Endodermal cell (in vitro differentiated cells): ENCODE results near the gene SPACA9. TPM values are rescaled to one million over a fixed set of nuclear protein-coding genes. Genes with fewer than 3 reads are reported as not detected.

Source experiments
- DNase-seq: peaks from one replicate; pipeline ENCODE4 v3.0.0-alpha.2; 2017
- H3K27ac ChIP-seq: 2 replicates; pipeline ENCODE4 v1.5.1; 2013; ENCODE audit warnings: mild to moderate bottlenecking, low read depth, low read length, moderate library complexity
- H3K27me3 ChIP-seq: 2 replicates; pipeline ENCODE4 v1.6.1; 2013; ENCODE audit warnings: mild to moderate bottlenecking, low read length, moderate library complexity; ENCODE audit not compliant: insufficient read depth, control insufficient read depth, poor library complexity, severe bottlenecking
- H3K36me3 ChIP-seq: 2 replicates; pipeline ENCODE4 v1.7.0; 2013; ENCODE audit warnings: mild to moderate bottlenecking, low read length, moderate library complexity; ENCODE audit not compliant: control insufficient read depth, insufficient read depth
- H3K4me1 ChIP-seq: one replicate; pipeline ENCODE4 v1.7.0; 2013; ENCODE audit warnings: low read length; ENCODE audit not compliant: control insufficient read depth, insufficient read depth
- H3K4me3 ChIP-seq: 2 replicates; pipeline ENCODE4 v1.5.1; 2013; ENCODE audit warnings: mild to moderate bottlenecking, low read length, moderate library complexity
- H3K9ac ChIP-seq: 2 replicates; pipeline ENCODE4 v1.6.1; 2013; ENCODE audit warnings: mild to moderate bottlenecking, low read length, moderate library complexity; ENCODE audit not compliant: poor library complexity, severe bottlenecking; ENCODE audit errors: extremely low read depth
- H3K9me3 ChIP-seq: 2 replicates; pipeline ENCODE4 v1.6.1; 2013; ENCODE audit warnings: mild to moderate bottlenecking, low read length, moderate library complexity; ENCODE audit not compliant: control insufficient read depth
- H3K27ac Mint-ChIP-seq: 2 replicates; pipeline ENCODE4 v1.8.0; 2020; ENCODE audit warnings: mixed read lengths
- H3K27me3 Mint-ChIP-seq: 2 replicates; pipeline ENCODE4 v1.8.0; 2021; ENCODE audit warnings: mild to moderate bottlenecking, mixed read lengths; ENCODE audit not compliant: insufficient read depth
- H3K36me3 Mint-ChIP-seq: 2 replicates; pipeline ENCODE4 v1.8.0; 2020; ENCODE audit warnings: low read depth, mixed read lengths
- H3K4me1 Mint-ChIP-seq: 2 replicates; pipeline ENCODE4 v1.8.0; 2020; ENCODE audit warnings: mixed read lengths
- H3K4me3 Mint-ChIP-seq: 2 replicates; pipeline ENCODE4 v1.8.0; 2020; ENCODE audit warnings: mild to moderate bottlenecking, moderate library complexity, mixed read lengths
- H3K9me3 Mint-ChIP-seq: 2 replicates; pipeline ENCODE4 v1.8.0; 2020; ENCODE audit warnings: mild to moderate bottlenecking, mixed read lengths
- WGBS, 2 experiments: methylation state at CpG; one replicate each; pipeline versions ENCODE4 v1.1.5 to v1.1.7; 2013; ENCODE audit warnings: missing lambda C conversion rate in 2 of 2, mixed read lengths in 1 of 2; ENCODE audit not compliant: insufficient coverage in 1 of 2, insufficient read length in 1 of 2; 5-methylcytosine and 5-hydroxymethylcytosine counted together
- total RNA-seq, 2 donors: library from RNA; stranded (reverse); fragmentation: NEBNext Ultra II Directional in 1 of 2; extraction: Animal tissue kit (Norgen Biotek cat#: 25700) in 1 of 2; gene quantifications; 2 replicates in 1 of 2; 3 replicates in 1 of 2; pipeline ENCODE4 v1.2.1, GENCODE V29; 2021
- TF ChIP-seq, protein P1 (sequence below): fragments of 200-600 bp; sonication (generic); conservative IDR thresholded peaks from 2 replicates; pipeline ENCODE4 v1.5.0; 2021; ENCODE audit warnings: antibody characterized with exemption, mild to moderate bottlenecking

The SPACA9 gene
- total RNA-seq, 2 donors from 2014 or later, result 3.1 to 3.4 TPM

DNA sequence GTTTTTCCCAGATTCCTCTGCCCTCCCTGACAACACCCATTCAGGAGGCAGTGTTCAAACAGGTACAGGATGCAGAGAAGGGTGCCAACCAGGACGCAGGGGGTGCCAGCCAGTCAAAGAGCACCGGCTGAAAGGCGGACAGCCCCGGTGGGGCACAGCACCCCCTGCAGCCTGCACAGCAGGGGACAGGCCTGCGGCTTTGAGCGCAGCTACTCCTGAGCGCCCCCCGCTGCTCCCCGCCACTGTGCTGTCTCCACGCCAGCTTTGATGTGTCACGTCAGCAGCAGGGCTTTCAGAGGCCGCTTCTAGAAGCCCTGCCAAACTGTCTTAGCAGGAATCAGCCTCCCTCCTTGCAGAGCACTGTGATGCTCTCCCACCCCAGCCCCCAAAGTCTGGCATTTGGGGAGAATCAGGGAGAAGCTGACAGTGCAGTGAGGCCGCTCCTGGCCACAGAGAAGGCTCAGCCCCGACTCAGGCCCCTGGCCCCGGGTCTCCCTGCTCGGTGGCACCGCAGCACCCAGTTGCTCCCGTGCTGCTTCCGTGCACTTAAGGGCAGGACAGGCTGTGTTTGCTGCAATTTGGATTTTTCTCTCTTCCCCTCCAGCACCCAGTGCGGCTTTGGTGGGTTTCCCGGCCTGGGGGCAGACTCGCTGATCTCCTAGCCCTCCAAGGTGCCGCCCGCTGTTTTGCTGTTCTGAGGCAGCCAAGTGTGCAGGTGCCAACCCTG is 20.9 kb upstream of the SPACA9 start:
- DNase-seq, result peak; percentile 69
- H3K9me3 ChIP-seq, result no peaks in the 10 kb centered on the region
- peaks cover 7% of the 10 kb centered on the region for H3K27me3 Mint-ChIP-seq
- H3K4me1 Mint-ChIP-seq, result peaks cover 2% of the 10 kb centered on the region
- 75 to 83% methylated on average over 13 to 24 of the region's 24 CpGs for WGBS, 2 experiments
- H3K36me3 Mint-ChIP-seq, result no peaks in the 10 kb centered on the region
- no peaks in the 10 kb centered on the region for H3K4me1 ChIP-seq
- no peak overlapping the region for H3K27ac ChIP-seq
- H3K4me3 Mint-ChIP-seq, result no peak overlapping the region
- H3K36me3 ChIP-seq, result no peaks in the 10 kb centered on the region
- H3K27me3 ChIP-seq, result no peaks in the 10 kb centered on the region
- no peak overlapping the region for H3K27ac Mint-ChIP-seq
- no peaks in the 10 kb centered on the region for H3K9me3 Mint-ChIP-seq
- no peak overlapping the region for H3K4me3 ChIP-seq
- TF ChIP-seq, protein P1, sequence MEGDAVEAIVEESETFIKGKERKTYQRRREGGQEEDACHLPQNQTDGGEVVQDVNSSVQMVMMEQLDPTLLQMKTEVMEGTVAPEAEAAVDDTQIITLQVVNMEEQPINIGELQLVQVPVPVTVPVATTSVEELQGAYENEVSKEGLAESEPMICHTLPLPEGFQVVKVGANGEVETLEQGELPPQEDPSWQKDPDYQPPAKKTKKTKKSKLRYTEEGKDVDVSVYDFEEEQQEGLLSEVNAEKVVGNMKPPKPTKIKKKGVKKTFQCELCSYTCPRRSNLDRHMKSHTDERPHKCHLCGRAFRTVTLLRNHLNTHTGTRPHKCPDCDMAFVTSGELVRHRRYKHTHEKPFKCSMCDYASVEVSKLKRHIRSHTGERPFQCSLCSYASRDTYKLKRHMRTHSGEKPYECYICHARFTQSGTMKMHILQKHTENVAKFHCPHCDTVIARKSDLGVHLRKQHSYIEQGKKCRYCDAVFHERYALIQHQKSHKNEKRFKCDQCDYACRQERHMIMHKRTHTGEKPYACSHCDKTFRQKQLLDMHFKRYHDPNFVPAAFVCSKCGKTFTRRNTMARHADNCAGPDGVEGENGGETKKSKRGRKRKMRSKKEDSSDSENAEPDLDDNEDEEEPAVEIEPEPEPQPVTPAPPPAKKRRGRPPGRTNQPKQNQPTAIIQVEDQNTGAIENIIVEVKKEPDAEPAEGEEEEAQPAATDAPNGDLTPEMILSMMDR, result peak; percentile 17
- no peak overlapping the region for H3K9ac ChIP-seq

DNA sequence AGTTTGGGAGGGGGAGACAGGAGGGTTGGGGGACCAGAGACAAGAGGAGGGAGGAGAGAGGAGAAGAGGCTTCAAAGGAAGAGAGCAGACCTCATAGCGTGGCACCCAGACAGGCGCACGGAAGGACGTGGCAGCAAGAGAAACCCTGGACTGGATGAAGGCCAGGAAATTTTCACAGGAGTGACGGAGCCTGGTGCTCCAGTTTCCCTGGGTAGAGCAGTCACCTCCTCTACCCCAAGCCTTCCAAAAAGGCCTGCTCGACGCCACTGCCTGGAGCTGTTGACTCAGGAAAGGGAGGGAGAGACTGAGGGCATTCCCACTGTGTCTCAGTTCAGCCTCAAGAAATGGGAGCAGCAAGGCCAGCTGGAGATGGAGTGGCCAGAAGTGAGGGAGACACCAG is 19.9 kb upstream of the SPACA9 start:
- no peaks in the 10 kb centered on the region for H3K9me3 Mint-ChIP-seq
- peaks cover 2% of the 10 kb centered on the region for H3K4me1 Mint-ChIP-seq
- no peak for DNase-seq
- H3K27ac Mint-ChIP-seq, result no peak overlapping the region
- Histone ChIP-seq H3K9ac (no peak overlapping the region), H3K4me3 (no peak overlapping the region), H3K36me3 (no peaks in the 10 kb centered on the region), H3K9me3 (no peaks in the 10 kb centered on the region), H3K27me3 (no peaks in the 10 kb centered on the region), H3K27ac (no peak overlapping the region), H3K4me1 (no peaks in the 10 kb centered on the region)
- TF ChIP-seq, protein P1, result no peak
- H3K36me3 Mint-ChIP-seq, result no peaks in the 10 kb centered on the region
- H3K4me3 Mint-ChIP-seq, result no peak overlapping the region
- WGBS, 2 experiments, result 90 to 97% methylated on average over 5 to 7 of the region's 7 CpGs
- peaks cover 7% of the 10 kb centered on the region for H3K27me3 Mint-ChIP-seq

DNA sequence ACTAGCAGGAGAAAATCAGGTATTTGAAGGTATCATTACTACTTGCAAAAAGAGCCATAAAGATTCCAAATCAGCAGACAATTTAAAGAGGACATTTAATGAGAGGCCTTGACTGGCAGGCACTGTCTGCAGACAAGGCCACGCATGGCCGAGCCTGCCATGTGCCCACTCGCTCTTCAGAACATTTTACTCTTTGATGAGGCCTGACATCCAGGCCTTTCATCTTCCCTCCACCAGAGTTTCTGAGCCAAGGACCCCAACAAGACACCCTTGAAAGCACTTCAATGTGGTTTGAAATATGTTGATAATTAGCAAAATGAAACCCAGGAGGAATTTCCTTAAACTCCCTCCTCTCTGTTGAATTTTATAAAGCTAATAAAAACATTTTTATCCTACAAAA is 17.0 kb upstream of the SPACA9 start:
- no peaks in the 10 kb centered on the region for H3K36me3 ChIP-seq
- H3K9me3 ChIP-seq, result no peaks in the 10 kb centered on the region
- WGBS, 2 experiments, result 94% methylated on average over 3 of the region's 3 CpGs; no CpG with 5 or more reads in 1 of the 2 experiments
- no peak overlapping the region for H3K9ac ChIP-seq
- no peak overlapping the region for H3K4me3 ChIP-seq
- H3K27me3 ChIP-seq, result no peaks in the 10 kb centered on the region
- peaks cover 2% of the 10 kb centered on the region for H3K27me3 Mint-ChIP-seq
- no peaks in the 10 kb centered on the region for H3K9me3 Mint-ChIP-seq
- H3K4me1 Mint-ChIP-seq, result peaks cover 2% of the 10 kb centered on the region
- H3K27ac ChIP-seq, result no peak overlapping the region
- no peaks in the 10 kb centered on the region for H3K36me3 Mint-ChIP-seq
- no peak overlapping the region for H3K4me3 Mint-ChIP-seq
- no peak overlapping the region for H3K27ac Mint-ChIP-seq
- no peak for DNase-seq
- H3K4me1 ChIP-seq, result no peaks in the 10 kb centered on the region
- TF ChIP-seq, protein P1, result no peak
